ENCODE measurements around the gene AQP1. TPM values are rescaled to one million over a fixed set of nuclear protein-coding genes. Genes with fewer than 3 reads are reported as not detected.

AQP1 gene
- total RNA-seq, 1 donor from 2014 or later, result 6.7 TPM

GRCh38 chr7:30936650-30937245 lies 25.1 kb downstream of the AQP1 start:
- DNase-seq (ENCODE audit: extremely low spot score, unreplicated experiment), result peak; percentile 63
- H3K27me3 Mint-ChIP-seq (ENCODE audit: unreplicated experiment), result peaks cover 47% of the 10 kb centered on the region
- no peaks in the 10 kb centered on the region for H3K9me3 Mint-ChIP-seq (ENCODE audit: unreplicated experiment)
- peaks cover 2% of the 10 kb centered on the region for H3K4me1 Mint-ChIP-seq (ENCODE audit: unreplicated experiment)
- H3K27ac Mint-ChIP-seq (ENCODE audit: unreplicated experiment), result no peak overlapping the region
- H3K4me3 Mint-ChIP-seq (ENCODE audit: unreplicated experiment), result no peak overlapping the region
- no peak for TF ChIP-seq CTCF (IDR thresholded peaks at IDR 0.05)
- H3K36me3 Mint-ChIP-seq (ENCODE audit: unreplicated experiment), result no peaks in the 10 kb centered on the region

GRCh38 chr7:30937416-30937815 lies 25.8 kb downstream of the AQP1 start:
- DNase-seq (ENCODE audit: extremely low spot score, unreplicated experiment), result no peak
- Mint-ChIP-seq H3K4me1 (ENCODE audit: unreplicated experiment) (peaks cover 2% of the 10 kb centered on the region), H3K9me3 (ENCODE audit: unreplicated experiment) (no peaks in the 10 kb centered on the region), H3K27me3 (ENCODE audit: unreplicated experiment) (peaks cover 54% of the 10 kb centered on the region), H3K4me3 (ENCODE audit: unreplicated experiment) (no peak overlapping the region), H3K36me3 (ENCODE audit: unreplicated experiment) (no peaks in the 10 kb centered on the region), H3K27ac (ENCODE audit: unreplicated experiment) (no peak overlapping the region)
- TF ChIP-seq CTCF (IDR thresholded peaks at IDR 0.05), result no peak

GRCh38 chr7:30938435-30939316 lies 27.0 kb downstream of the AQP1 start:
- peak; percentile 95 for TF ChIP-seq CTCF (IDR thresholded peaks at IDR 0.05)
- H3K27ac Mint-ChIP-seq (ENCODE audit: unreplicated experiment), result no peak overlapping the region
- peak; percentile 93 for DNase-seq (ENCODE audit: extremely low spot score, unreplicated experiment)
- H3K4me3 Mint-ChIP-seq (ENCODE audit: unreplicated experiment), result no peak overlapping the region
- H3K9me3 Mint-ChIP-seq (ENCODE audit: unreplicated experiment), result no peaks in the 10 kb centered on the region
- peaks cover 65% of the 10 kb centered on the region for H3K27me3 Mint-ChIP-seq (ENCODE audit: unreplicated experiment)
- H3K36me3 Mint-ChIP-seq (ENCODE audit: unreplicated experiment), result no peaks in the 10 kb centered on the region
- H3K4me1 Mint-ChIP-seq (ENCODE audit: unreplicated experiment), result peaks cover 2% of the 10 kb centered on the region

GRCh38 chr7:30941582-30942323 lies 30.1 kb downstream of the AQP1 start:
- Mint-ChIP-seq H3K9me3 (ENCODE audit: unreplicated experiment) (peaks cover 14% of the 10 kb centered on the region), H3K36me3 (ENCODE audit: unreplicated experiment) (peaks cover 3% of the 10 kb centered on the region), H3K4me1 (ENCODE audit: unreplicated experiment) (peaks cover 2% of the 10 kb centered on the region), H3K27me3 (ENCODE audit: unreplicated experiment) (peaks cover 77% of the 10 kb centered on the region), H3K27ac (ENCODE audit: unreplicated experiment) (no peak overlapping the region), H3K4me3 (ENCODE audit: unreplicated experiment) (no peak overlapping the region)
- no peak for TF ChIP-seq CTCF (IDR thresholded peaks at IDR 0.05)
- DNase-seq (ENCODE audit: extremely low spot score, unreplicated experiment), result no peak

GRCh38 chr7:30950197-30950596 lies 38.5 kb downstream of the AQP1 start:
- no peak overlapping the region for H3K4me3 Mint-ChIP-seq (ENCODE audit: unreplicated experiment)
- no peak for TF ChIP-seq CTCF (IDR thresholded peaks at IDR 0.05)
- H3K27me3 Mint-ChIP-seq (ENCODE audit: unreplicated experiment), result peaks cover 82% of the 10 kb centered on the region
- H3K27ac Mint-ChIP-seq (ENCODE audit: unreplicated experiment), result no peak overlapping the region
- H3K36me3 Mint-ChIP-seq (ENCODE audit: unreplicated experiment), result peaks cover 2% of the 10 kb centered on the region
- peaks cover 14% of the 10 kb centered on the region for H3K9me3 Mint-ChIP-seq (ENCODE audit: unreplicated experiment)
- DNase-seq (ENCODE audit: extremely low spot score, unreplicated experiment), result no peak
- H3K4me1 Mint-ChIP-seq (ENCODE audit: unreplicated experiment), result no peaks in the 10 kb centered on the region
